B cell (primary cell): ENCODE measurements around the gene DOCK8. TPM values are rescaled to one million over a fixed set of nuclear protein-coding genes. Genes with fewer than 3 reads are reported as not detected.

Source experiments
- ATAC-seq: fragments of 200-7000 bp; cut with Tn5 transposase; one replicate; pipeline ENCODE4 v1.10.0; 2021; ENCODE audit warnings: low read depth, mild to moderate bottlenecking, moderate number of reproducible peaks, moderate library complexity
- CTCF ChIA-PET: fragments of 350-600 bp; sonication (Branson Sonifier 250); formaldehyde crosslinking; loops from one replicate; lab custom pipeline; 2021; ENCODE audit warnings: antibody characterized with exemption, inconsistent platforms; lab: Charles Lee
- POLR2A ChIA-PET: fragments of 350-600 bp; sonication (Branson Sonifier 250); formaldehyde crosslinking; loops from one replicate; lab custom pipeline; 2021; ENCODE audit warnings: antibody characterized with exemption; lab: Charles Lee
- DNase-seq: peaks from one replicate; pipeline ENCODE4 v3.0.0; 2013
- H2AFZ ChIP-seq: 2 replicates; pipeline ENCODE4 v1.6.1; 2012; ENCODE audit warnings: mild to moderate bottlenecking, low read depth, low read length; ENCODE audit not compliant: insufficient read depth, poor library complexity, severe bottlenecking
- H3K27ac ChIP-seq, 2 donors: 1 replicate in 1 of 2; 2 replicates in 1 of 2; pipeline ENCODE4 v1.5.1; 2012 to 2013; ENCODE audit warnings: low read length in 2 of 2, mild to moderate bottlenecking in 2 of 2, moderate library complexity in 1 of 2
- H3K27me3 ChIP-seq, 4 experiments: fragments of 200-600 bp in 1 of 4; sonication (generic) in 1 of 4; replicated peaks in 1 of 4; 1 replicate in 2 of 4; 2 replicates in 2 of 4; pipeline versions ENCODE4 v1.6.1 to v1.7.0; 2013 to 2016; ENCODE audit warnings: low read length in 3 of 4, mild to moderate bottlenecking in 2 of 4, mixed read lengths in 1 of 4, moderate library complexity in 1 of 4; ENCODE audit not compliant: insufficient read depth in 4 of 4, control insufficient read depth in 3 of 4; ENCODE audit errors: control extremely low read depth in 1 of 4
- H3K36me3 ChIP-seq, 2 experiments: replicated peaks in 1 of 2; 1 replicate in 1 of 2; 2 replicates in 1 of 2; pipeline versions ENCODE4 v1.6.1 to v1.7.1; 2013; ENCODE audit warnings: low read length in 1 of 2; ENCODE audit not compliant: insufficient read depth in 2 of 2, control insufficient read depth in 1 of 2; ENCODE audit errors: control extremely low read depth in 1 of 2, extremely low read depth in 1 of 2
- H3K4me1 ChIP-seq, 2 donors: fragments of 200-600 bp in 1 of 2; sonication (generic) in 1 of 2; 1 replicate in 1 of 2; 2 replicates in 1 of 2; pipeline versions ENCODE4 v1.5.1 to v1.6.1; 2013 to 2017; ENCODE audit warnings: low read length in 2 of 2; ENCODE audit not compliant: control insufficient read depth in 2 of 2, insufficient read depth in 2 of 2
- H3K4me2 ChIP-seq: replicated peaks from 2 replicates; pipeline ENCODE3; 2012; ENCODE audit warnings: mild to moderate bottlenecking, low read depth, low read length; ENCODE audit not compliant: poor library complexity, severe bottlenecking
- H3K4me3 ChIP-seq, 5 experiments: fragments of 200-600 bp in 1 of 5; sonication (generic) in 1 of 5; 1 replicate in 3 of 5; 2 replicates in 2 of 5; pipeline versions ENCODE4 v1.5.1 to v1.7.0; 2011 to 2016; ENCODE audit warnings: low read length in 4 of 5, mild to moderate bottlenecking in 4 of 5, low read depth in 2 of 5, control low read depth in 1 of 5, moderate library complexity in 1 of 5; ENCODE audit not compliant: insufficient read depth in 1 of 5; ENCODE audit errors: control extremely low read depth in 1 of 5, extremely low read depth in 1 of 5
- H3K79me2 ChIP-seq: fragments of 200-600 bp; sonication (generic); one replicate; pipeline ENCODE4 v1.6.0; 2016; ENCODE audit warnings: low read length; ENCODE audit not compliant: control insufficient read depth, insufficient read depth
- H3K9ac ChIP-seq: fragments of 200-600 bp; sonication (generic); 2 replicates; pipeline ENCODE4 v1.6.1; 2017; ENCODE audit warnings: mild to moderate bottlenecking, low read length, moderate library complexity
- H3K9me3 ChIP-seq, 3 donors: one replicate each; pipeline versions ENCODE4 v1.6.1 to v1.7.1; 2013; ENCODE audit warnings: low read length in 2 of 3; ENCODE audit not compliant: control insufficient read depth in 2 of 3, insufficient read depth in 1 of 3; ENCODE audit errors: control extremely low read depth in 1 of 3
- H4K20me1 ChIP-seq: 2 replicates; pipeline ENCODE4 v1.6.0; 2012; ENCODE audit warnings: mild to moderate bottlenecking, low read length; ENCODE audit not compliant: insufficient read depth, control insufficient read depth, poor library complexity, severe bottlenecking
- H3K27ac Mint-ChIP-seq: one replicate; pipeline ENCODE4 v1.8.0; 2021; ENCODE audit warnings: mixed read lengths
- H3K27me3 Mint-ChIP-seq: one replicate; pipeline ENCODE4 v1.8.0; 2021; ENCODE audit warnings: mixed read lengths
- H3K4me1 Mint-ChIP-seq: one replicate; pipeline ENCODE4 v1.8.0; 2021; ENCODE audit warnings: mixed read lengths
- H3K4me3 Mint-ChIP-seq: one replicate; pipeline ENCODE4 v1.8.0; 2021; ENCODE audit warnings: mixed read lengths
- H3K9me3 Mint-ChIP-seq: one replicate; pipeline ENCODE4 v1.8.0; 2022; ENCODE audit warnings: mixed read lengths; ENCODE audit not compliant: insufficient read depth
- EZH2 ChIP-seq: IDR thresholded peaks from 2 replicates; pipeline ENCODE4 v1.6.1; 2012; ENCODE audit warnings: borderline replicate concordance, low read depth, mild to moderate bottlenecking, moderate library complexity, low read length; ENCODE audit not compliant: insufficient read depth, poor library complexity, severe bottlenecking
- WGBS: methylation state at CpG from one replicate; pipeline ENCODE4 v1.1.5; 2013; ENCODE audit warnings: missing lambda C conversion rate; ENCODE audit not compliant: insufficient coverage; 5-methylcytosine and 5-hydroxymethylcytosine counted together
- intact Hi-C: fragments of 100-400 bp; cut with micrococcal nuclease; formaldehyde crosslinking; loops from one replicate; pipeline ENCODE4 v1.10.0; 2022
- polyA plus RNA-seq: library from polyadenylated mRNA; depleted of rRNA; stranded (reverse); fragments of >200 nt; gene quantifications from 2 replicates; pipeline ENCODE4 v1.2.3, GENCODE V29; 2012
- total RNA-seq, 2 donors: library from RNA; stranded (reverse); fragments of 120-200 nt in 1 of 2; gene quantifications; 1 replicate in 1 of 2; 2 replicates in 1 of 2; pipeline versions ENCODE4 v1.2.3 to v1.2.4, GENCODE V29; 2013 to 2022
- TF ChIP-seq, protein P1 (sequence below): fragments of 200-600 bp; IDR thresholded peaks from one replicate; pipeline ENCODE4 v1.8.0; 2022; ENCODE audit warnings: antibody characterized with exemption, mild to moderate bottlenecking

The DOCK8 gene
- total and polyA plus RNA-seq, 2 donors (not counting 1 experiment from before 2014, with no cell fraction given), result 47.6 to 288 TPM

DNA sequence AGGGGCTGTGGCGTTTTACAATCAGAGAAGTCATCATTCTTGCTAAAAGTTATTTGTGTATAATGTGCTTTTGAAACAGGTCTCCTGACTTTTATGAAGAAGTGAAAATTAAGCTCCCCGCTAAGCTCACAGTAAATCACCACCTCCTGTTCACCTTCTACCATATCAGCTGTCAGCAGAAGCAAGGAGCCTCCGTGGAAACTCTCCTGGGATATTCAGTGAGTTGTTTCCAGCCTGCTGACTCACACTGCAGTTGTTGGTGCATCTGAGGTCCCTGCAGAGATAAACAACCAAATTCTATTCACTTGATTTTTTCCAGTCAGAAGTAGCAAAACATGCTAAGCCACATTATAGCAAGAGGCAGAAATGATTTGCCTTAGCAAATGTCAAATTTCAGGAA lies 156.7 kb downstream of the DOCK8 start:
- no peaks in the 10 kb centered on the region for H3K27me3 ChIP-seq
- H3K27ac Mint-ChIP-seq, result no peak overlapping the region
- peaks cover 10 to 91% of the 10 kb centered on the region in 2 experiments for H3K36me3 ChIP-seq
- H3K79me2 ChIP-seq, result no peaks in the 10 kb centered on the region
- no peak for ATAC-seq
- no peaks in the 10 kb centered on the region for H3K4me1 Mint-ChIP-seq
- no peaks in the 10 kb centered on the region for H3K27me3 Mint-ChIP-seq
- no peaks in the 10 kb centered on the region for H3K9me3 Mint-ChIP-seq
- no peaks in the 10 kb centered on the region for H4K20me1 ChIP-seq
- H3K27ac ChIP-seq, result no peak overlapping the region
- H3K9me3 ChIP-seq, result no peaks in the 10 kb centered on the region
- no CpG with 5 or more reads among the region's 3 CpGs for WGBS
- TF ChIP-seq EZH2, result no peak
- TF ChIP-seq, protein P1, sequence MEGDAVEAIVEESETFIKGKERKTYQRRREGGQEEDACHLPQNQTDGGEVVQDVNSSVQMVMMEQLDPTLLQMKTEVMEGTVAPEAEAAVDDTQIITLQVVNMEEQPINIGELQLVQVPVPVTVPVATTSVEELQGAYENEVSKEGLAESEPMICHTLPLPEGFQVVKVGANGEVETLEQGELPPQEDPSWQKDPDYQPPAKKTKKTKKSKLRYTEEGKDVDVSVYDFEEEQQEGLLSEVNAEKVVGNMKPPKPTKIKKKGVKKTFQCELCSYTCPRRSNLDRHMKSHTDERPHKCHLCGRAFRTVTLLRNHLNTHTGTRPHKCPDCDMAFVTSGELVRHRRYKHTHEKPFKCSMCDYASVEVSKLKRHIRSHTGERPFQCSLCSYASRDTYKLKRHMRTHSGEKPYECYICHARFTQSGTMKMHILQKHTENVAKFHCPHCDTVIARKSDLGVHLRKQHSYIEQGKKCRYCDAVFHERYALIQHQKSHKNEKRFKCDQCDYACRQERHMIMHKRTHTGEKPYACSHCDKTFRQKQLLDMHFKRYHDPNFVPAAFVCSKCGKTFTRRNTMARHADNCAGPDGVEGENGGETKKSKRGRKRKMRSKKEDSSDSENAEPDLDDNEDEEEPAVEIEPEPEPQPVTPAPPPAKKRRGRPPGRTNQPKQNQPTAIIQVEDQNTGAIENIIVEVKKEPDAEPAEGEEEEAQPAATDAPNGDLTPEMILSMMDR, result no peak
- H3K4me1 ChIP-seq, result no peaks in the 10 kb centered on the region
- POLR2A ChIA-PET, result no interaction called here
- no peak overlapping the region for H3K9ac ChIP-seq
- no peak overlapping the region for H3K4me3 Mint-ChIP-seq
- no peak overlapping the region for H3K4me3 ChIP-seq
- no peak for DNase-seq
- no peak overlapping the region for H2AFZ ChIP-seq
- intact Hi-C loops, result no loop called here
- CTCF ChIA-PET, result no interaction called here
- H3K4me2 ChIP-seq, result no peak overlapping the region

DNA sequence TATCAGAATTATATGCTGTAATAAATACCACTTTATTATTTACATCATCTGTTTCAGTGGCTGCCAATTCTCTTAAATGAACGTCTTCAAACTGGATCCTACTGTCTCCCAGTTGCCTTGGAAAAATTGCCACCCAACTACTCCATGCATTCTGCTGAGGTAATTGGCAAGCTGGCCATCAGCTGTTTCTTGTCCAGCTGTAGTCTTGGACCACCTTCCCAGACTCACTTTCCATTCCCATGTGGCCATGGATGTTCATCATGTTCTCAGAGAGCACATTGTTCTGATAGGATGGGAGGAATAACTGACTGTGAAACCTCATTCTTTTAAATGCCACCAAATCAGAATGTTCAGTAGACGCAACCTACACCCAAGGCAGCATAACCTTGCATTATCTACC lies 157.5 kb downstream of the DOCK8 start:
- H3K4me2 ChIP-seq, result no peak overlapping the region
- intact Hi-C loops, result no loop called here
- no peaks in the 10 kb centered on the region for H3K4me1 Mint-ChIP-seq
- H3K9me3 ChIP-seq, result no peaks in the 10 kb centered on the region
- H3K27ac Mint-ChIP-seq, result peak overlapping the region; percentile 33
- no peaks in the 10 kb centered on the region for H3K9me3 Mint-ChIP-seq
- no peak overlapping the region for H3K27ac ChIP-seq
- H2AFZ ChIP-seq, result no peak overlapping the region
- ChIA-PET POLR2A (no interaction called here), CTCF (no interaction called here)
- TF ChIP-seq, protein P1, result no peak
- no peak for TF ChIP-seq EZH2
- no peak overlapping the region for H3K4me3 Mint-ChIP-seq
- H3K79me2 ChIP-seq, result no peaks in the 10 kb centered on the region
- peaks cover 10 to 91% of the 10 kb centered on the region in 2 experiments for H3K36me3 ChIP-seq
- H3K4me1 ChIP-seq, result no peaks in the 10 kb centered on the region
- no peaks in the 10 kb centered on the region for H3K27me3 Mint-ChIP-seq
- no peak overlapping the region for H3K9ac ChIP-seq
- ATAC-seq, result no peak
- no peaks in the 10 kb centered on the region for H4K20me1 ChIP-seq
- DNase-seq, result no peak
- H3K4me3 ChIP-seq, result no peak overlapping the region
- H3K27me3 ChIP-seq, result no peaks in the 10 kb centered on the region
- WGBS, result 100% methylated on average over 1 of the region's 2 CpGs
